ENCODE measurements around the gene BET1. TPM values are rescaled to one million over a fixed set of nuclear protein-coding genes. Genes with fewer than 3 reads are reported as not detected.

The BET1 gene
- polyA plus RNA-seq, 1 of the 3 experiments (the other 2 are of a cell fraction), result 20.1 TPM

- H3K4me2 ChIP-seq, result no peak overlapping the region
- POLR2A ChIA-PET, result no interaction called here
- no peaks in the 10 kb centered on the region for H4K20me1 ChIP-seq (ENCODE audit: insufficient read depth)
- peak; percentile 16 for TF ChIP-seq CHD2 (IDR thresholded peaks at IDR 0.05; ENCODE audit: low read length, partially characterized antibody)
- TF ChIP-seq IRF3 (IDR thresholded peaks at IDR 0.05; ENCODE audit: low read depth, low read length), result no peak
- no peak for TF ChIP-seq RCOR1 (IDR thresholded peaks at IDR 0.05; ENCODE audit: low read length)
- DNase-seq, result no peak
- no peaks in the 10 kb centered on the region for H3F3A ChIP-seq (replicated peaks; ENCODE audit: insufficient read depth)
- H3K9me3 ChIP-seq, result no peaks in the 10 kb centered on the region
- H3K36me3 ChIP-seq (replicated peaks in 1 of 2; ENCODE audit: control insufficient read depth in 1 of 2, insufficient read depth in 2 of 2, low read length in 1 of 2), result no peaks in the 10 kb centered on the region
- H3K9me2 ChIP-seq, result no peaks in the 10 kb centered on the region
- H3K4me1 ChIP-seq (ENCODE audit: control insufficient read depth in 1 of 2, insufficient read depth in 2 of 2, low read depth in 1 of 2, low read length in 1 of 2), result peaks cover 0 to 14% of the 10 kb centered on the region in 2 experiments; a peak in 2 of 4 replicates
- no peak overlapping the region for H3K4me3 ChIP-seq (ENCODE audit: low read depth in 2 of 2, low read length in 1 of 2)
- WGBS (ENCODE audit: low lambda C conversion rate), result 69% methylated on average over 7 of the region's 7 CpGs
- H3K9ac ChIP-seq, result no peak overlapping the region
- CTCF ChIA-PET, result interaction anchor here (1.3 kb wide), 3 partner anchors 11 to 318 kb away, joined by 3 read pairs; no protein-coding TSS in a partner anchor
- no peaks in the 10 kb centered on the region for H3K27me3 ChIP-seq (ENCODE audit: insufficient read depth)
- H3K27ac ChIP-seq (ENCODE audit: low read depth in 2 of 2, low read length in 1 of 2), result no peak overlapping the region
- H2AFZ ChIP-seq (ENCODE audit: low read depth), result no peak overlapping the region
- H3K79me2 ChIP-seq (ENCODE audit: insufficient read depth), result no peaks in the 10 kb centered on the region
These were observed 26.8 kb downstream of the BET1 start for GRCh38 chr7:93977211-93977950.

DNA sequence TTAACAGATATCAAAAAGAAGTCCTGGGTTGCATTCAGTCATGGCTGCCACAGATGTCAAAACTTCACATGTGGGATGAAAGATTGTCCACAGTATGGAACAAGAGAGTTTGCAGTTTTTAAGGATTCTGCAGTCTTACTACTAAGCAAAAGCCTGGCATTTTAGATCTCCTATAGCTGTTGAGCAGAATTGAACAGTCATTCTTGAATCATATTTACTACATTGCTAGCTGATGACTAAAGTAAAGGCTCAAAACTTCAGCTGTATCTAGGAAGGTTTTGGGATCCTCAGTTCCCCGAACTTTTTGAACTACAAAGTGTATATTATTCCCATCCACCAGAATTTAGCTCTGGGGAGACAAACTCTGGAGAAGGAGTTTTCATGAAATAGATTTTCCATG lies 31.0 kb downstream of the BET1 start:
- POLR2A ChIA-PET, result no interaction called here
- no peak for DNase-seq
- Histone ChIP-seq H3K4me1 (ENCODE audit: control insufficient read depth in 1 of 2, insufficient read depth in 2 of 2, low read depth in 1 of 2, low read length in 1 of 2) (peaks cover 0 to 34% of the 10 kb centered on the region in 2 experiments; a peak in 2 of 4 replicates), H3K27me3 (ENCODE audit: insufficient read depth) (no peaks in the 10 kb centered on the region), H2AFZ (ENCODE audit: low read depth) (peak overlapping the region; percentile 42), H3K9me2 (no peaks in the 10 kb centered on the region), H3K9me3 (no peaks in the 10 kb centered on the region), H3K4me3 (ENCODE audit: low read depth in 2 of 2, low read length in 1 of 2) (no peak overlapping the region), H4K20me1 (ENCODE audit: insufficient read depth) (no peaks in the 10 kb centered on the region), H3K9ac (no peak overlapping the region), H3K27ac (ENCODE audit: low read depth in 2 of 2, low read length in 1 of 2) (peak overlapping the region; percentile 25 to 98), H3K36me3 (replicated peaks in 1 of 2; ENCODE audit: control insufficient read depth in 1 of 2, insufficient read depth in 2 of 2, low read length in 1 of 2) (no peaks in the 10 kb centered on the region), H3K4me2 (no peak overlapping the region), H3F3A (replicated peaks; ENCODE audit: insufficient read depth) (no peaks in the 10 kb centered on the region), H3K79me2 (ENCODE audit: insufficient read depth) (no peaks in the 10 kb centered on the region)
- no peak for TF ChIP-seq FOXJ3 (CRISPR knock-in tag; IDR thresholded peaks at IDR 0.05)
- peak; percentile 52 for TF ChIP-seq JUND (IDR thresholded peaks at IDR 0.05)
- no peak; the same call in 1 of the 2 replicates for TF ChIP-seq TEAD4 (IDR thresholded peaks at IDR 0.05; ENCODE audit: borderline replicate concordance, insufficient read depth)
- TF ChIP-seq RFX5 (IDR thresholded peaks at IDR 0.05; ENCODE audit: low read length), result no peak
- no peak for TF ChIP-seq NFIC (IDR thresholded peaks at IDR 0.05; ENCODE audit: borderline replicate concordance)
- no peak for TF ChIP-seq EZH2phosphoT487 (IDR thresholded peaks at IDR 0.05; ENCODE audit: borderline replicate concordance, low read depth)
- peak; percentile 63; the same call in 1 of the 2 replicates for TF ChIP-seq FOSL2 (IDR thresholded peaks at IDR 0.05; ENCODE audit: borderline replicate concordance, low read depth)
- no peak for TF ChIP-seq MEF2A (IDR thresholded peaks at IDR 0.05; ENCODE audit: borderline replicate concordance, low read depth)
- TF ChIP-seq, protein P1, sequence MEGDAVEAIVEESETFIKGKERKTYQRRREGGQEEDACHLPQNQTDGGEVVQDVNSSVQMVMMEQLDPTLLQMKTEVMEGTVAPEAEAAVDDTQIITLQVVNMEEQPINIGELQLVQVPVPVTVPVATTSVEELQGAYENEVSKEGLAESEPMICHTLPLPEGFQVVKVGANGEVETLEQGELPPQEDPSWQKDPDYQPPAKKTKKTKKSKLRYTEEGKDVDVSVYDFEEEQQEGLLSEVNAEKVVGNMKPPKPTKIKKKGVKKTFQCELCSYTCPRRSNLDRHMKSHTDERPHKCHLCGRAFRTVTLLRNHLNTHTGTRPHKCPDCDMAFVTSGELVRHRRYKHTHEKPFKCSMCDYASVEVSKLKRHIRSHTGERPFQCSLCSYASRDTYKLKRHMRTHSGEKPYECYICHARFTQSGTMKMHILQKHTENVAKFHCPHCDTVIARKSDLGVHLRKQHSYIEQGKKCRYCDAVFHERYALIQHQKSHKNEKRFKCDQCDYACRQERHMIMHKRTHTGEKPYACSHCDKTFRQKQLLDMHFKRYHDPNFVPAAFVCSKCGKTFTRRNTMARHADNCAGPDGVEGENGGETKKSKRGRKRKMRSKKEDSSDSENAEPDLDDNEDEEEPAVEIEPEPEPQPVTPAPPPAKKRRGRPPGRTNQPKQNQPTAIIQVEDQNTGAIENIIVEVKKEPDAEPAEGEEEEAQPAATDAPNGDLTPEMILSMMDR (IDR thresholded peaks at IDR 0.05), result no peak
- no peak for TF ChIP-seq RAD21 (IDR thresholded peaks at IDR 0.05; ENCODE audit: low read length)
- TF ChIP-seq, protein P2, sequence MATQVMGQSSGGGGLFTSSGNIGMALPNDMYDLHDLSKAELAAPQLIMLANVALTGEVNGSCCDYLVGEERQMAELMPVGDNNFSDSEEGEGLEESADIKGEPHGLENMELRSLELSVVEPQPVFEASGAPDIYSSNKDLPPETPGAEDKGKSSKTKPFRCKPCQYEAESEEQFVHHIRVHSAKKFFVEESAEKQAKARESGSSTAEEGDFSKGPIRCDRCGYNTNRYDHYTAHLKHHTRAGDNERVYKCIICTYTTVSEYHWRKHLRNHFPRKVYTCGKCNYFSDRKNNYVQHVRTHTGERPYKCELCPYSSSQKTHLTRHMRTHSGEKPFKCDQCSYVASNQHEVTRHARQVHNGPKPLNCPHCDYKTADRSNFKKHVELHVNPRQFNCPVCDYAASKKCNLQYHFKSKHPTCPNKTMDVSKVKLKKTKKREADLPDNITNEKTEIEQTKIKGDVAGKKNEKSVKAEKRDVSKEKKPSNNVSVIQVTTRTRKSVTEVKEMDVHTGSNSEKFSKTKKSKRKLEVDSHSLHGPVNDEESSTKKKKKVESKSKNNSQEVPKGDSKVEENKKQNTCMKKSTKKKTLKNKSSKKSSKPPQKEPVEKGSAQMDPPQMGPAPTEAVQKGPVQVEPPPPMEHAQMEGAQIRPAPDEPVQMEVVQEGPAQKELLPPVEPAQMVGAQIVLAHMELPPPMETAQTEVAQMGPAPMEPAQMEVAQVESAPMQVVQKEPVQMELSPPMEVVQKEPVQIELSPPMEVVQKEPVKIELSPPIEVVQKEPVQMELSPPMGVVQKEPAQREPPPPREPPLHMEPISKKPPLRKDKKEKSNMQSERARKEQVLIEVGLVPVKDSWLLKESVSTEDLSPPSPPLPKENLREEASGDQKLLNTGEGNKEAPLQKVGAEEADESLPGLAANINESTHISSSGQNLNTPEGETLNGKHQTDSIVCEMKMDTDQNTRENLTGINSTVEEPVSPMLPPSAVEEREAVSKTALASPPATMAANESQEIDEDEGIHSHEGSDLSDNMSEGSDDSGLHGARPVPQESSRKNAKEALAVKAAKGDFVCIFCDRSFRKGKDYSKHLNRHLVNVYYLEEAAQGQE (IDR thresholded peaks at IDR 0.05; ENCODE audit: low read depth, low read length), result no peak
- TF ChIP-seq, protein P3, sequence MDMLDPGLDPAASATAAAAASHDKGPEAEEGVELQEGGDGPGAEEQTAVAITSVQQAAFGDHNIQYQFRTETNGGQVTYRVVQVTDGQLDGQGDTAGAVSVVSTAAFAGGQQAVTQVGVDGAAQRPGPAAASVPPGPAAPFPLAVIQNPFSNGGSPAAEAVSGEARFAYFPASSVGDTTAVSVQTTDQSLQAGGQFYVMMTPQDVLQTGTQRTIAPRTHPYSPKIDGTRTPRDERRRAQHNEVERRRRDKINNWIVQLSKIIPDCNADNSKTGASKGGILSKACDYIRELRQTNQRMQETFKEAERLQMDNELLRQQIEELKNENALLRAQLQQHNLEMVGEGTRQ (IDR thresholded peaks at IDR 0.05; ENCODE audit: borderline replicate concordance, low read depth, low read length), result no peak
- TF ChIP-seq TCF12 (IDR thresholded peaks at IDR 0.05), result peak; percentile 16; the same call in 1 of the 2 replicates
- no peak for TF ChIP-seq TAF1 (IDR thresholded peaks at IDR 0.05; ENCODE audit: borderline replicate concordance, low read depth, low read length)
- TF ChIP-seq, protein P4, sequence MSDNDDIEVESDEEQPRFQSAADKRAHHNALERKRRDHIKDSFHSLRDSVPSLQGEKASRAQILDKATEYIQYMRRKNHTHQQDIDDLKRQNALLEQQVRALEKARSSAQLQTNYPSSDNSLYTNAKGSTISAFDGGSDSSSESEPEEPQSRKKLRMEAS (IDR thresholded peaks at IDR 0.05; ENCODE audit: low read depth), result no peak
- TF ChIP-seq RXRA (IDR thresholded peaks at IDR 0.05; ENCODE audit: borderline replicate concordance, low read depth), result peak; percentile 73; the same call in 1 of the 2 replicates
- WGBS (ENCODE audit: low lambda C conversion rate), result 50% methylated on average over 1 of the region's 1 CpG
- CTCF ChIA-PET, result interaction anchor here (0.7 to 1.8 kb wide), 5 partner anchors 9 to 1822 kb away, joined by 3 to 5 read pairs (median 3); no protein-coding TSS in a partner anchor
